22Rv1 (cell line): ENCODE results near the gene TOMM7.

Experiments
- CTCF ChIP-seq: fragments of 450-650 bp; IDR thresholded peaks from 2 replicates; pipeline ENCODE4 v1.5.1; 2017; ENCODE audit warnings: mild to moderate bottlenecking
- ZFX ChIP-seq: fragments of 450-650 bp; IDR thresholded peaks from 2 replicates; pipeline ENCODE4 v1.6.1; 2017; ENCODE audit warnings: antibody characterized with exemption, borderline replicate concordance

DNA sequence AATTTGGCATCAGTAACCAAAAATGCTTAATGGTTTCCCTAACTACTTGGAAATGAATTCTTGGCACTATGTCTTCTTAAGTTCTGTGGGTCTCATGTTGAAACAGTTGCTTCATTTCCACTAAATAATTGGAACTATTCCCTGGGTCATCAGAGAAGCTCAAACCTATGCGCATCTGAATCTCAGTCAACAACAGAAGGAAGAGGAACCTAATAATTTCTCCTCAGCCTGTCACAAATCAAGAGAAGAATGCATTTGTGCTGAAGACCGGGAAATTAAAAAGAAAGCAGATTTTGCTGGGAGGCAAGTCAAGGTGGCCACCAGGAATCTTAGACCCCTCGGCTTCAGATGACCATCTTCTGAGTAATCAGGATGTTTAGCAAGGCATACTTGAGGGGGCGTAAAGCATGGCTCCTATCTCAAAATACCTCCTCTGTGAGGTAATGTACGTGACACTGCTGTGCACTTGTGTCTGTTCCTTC lies 41.4 kb downstream of the TOMM7 start:
- TF ChIP-seq CTCF = no peak
- TF ChIP-seq ZFX = no peak
